ENCODE results near the gene GLIPR2. TPM values are rescaled to one million over a fixed set of nuclear protein-coding genes. Genes with fewer than 3 reads are reported as not detected.
A peak's percentile ranks its signal among the peaks of the same experiment; 100 is the strongest.

The GLIPR2 gene
- total and polyA plus RNA-seq, 2 experiments from 2014 or later: 5.1 to 5.7 TPM

DNA sequence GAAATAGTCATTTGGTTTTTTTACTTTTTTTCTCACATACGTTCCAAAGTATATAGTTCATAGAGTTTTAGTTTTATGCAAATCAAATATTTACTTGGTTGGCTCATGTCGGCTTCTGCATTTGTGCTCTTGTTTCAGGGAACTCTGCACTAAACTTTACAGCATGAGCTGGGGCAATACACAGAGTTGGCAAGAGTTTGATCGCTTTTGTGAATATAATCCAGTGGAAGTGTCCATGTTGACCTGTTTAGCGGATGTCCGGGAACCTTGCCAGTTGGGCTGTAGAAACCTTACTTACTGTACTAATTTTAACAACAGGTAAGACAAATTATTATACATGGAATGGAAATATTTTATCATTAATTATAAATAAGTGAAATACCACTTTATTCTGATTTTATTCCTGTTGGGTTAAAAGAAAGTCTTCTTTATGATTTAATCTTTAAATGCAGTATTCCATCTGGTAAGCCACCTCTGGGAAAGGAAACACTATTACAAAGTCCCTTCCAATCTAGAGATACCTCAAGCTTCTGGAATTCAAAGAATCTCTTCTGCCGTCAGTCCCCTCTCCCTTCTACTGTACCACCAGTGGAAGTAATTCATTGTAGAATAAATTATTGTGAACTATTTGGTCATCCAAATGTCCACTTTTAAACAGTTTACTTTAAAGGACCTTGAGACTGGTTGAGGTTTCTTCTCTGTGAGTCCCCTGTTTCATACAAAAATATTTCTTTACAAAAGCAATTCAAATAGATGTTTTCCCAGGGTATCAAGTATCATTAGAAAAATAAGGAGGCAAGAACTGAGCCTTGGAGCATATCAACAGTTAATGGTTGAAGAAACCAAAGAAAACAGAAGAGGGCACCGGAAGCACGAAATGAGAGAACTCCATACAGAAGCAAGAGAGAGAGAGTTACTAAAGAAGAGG is 45.2 kb upstream of the GLIPR2 start:
- ATAC-seq: peak; percentile 74
- H3K4me3 Mint-ChIP-seq: no peak overlapping the region

DNA sequence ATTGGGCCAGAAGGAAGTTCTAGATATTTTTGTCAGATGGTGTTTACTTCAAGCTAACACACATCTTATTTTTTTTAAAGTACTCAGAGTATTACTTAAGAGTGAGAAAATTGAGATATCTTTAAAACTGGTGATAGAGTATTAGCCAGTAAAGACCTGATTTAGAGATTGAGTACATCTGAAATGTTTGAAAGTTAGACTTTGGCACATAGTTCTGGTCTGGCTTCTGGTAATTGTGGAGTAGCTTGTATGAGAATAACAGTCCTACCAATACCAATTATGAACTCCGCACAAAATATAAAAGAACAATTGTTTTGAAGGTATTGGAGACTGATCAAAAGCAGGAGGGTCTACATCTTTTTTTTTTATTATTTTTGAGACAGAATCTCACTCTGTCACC is 44.5 kb upstream of the GLIPR2 start:
- H3K4me3 ChIP-seq: no peak overlapping the region
- no peak overlapping the region for H2AFZ ChIP-seq
- H3K36me3 ChIP-seq (ENCODE audit: insufficient read depth): no peaks in the 10 kb centered on the region
- Mint-ChIP-seq H3K4me1 (peaks cover 25% of the 10 kb centered on the region), H3K9me3 (peaks cover 5% of the 10 kb centered on the region; the same call in 1 of the 3 replicates), H3K27me3 (ENCODE audit: insufficient read depth, low read depth, poor library complexity) (no peaks in the 10 kb centered on the region), H3K27ac (peak overlapping the region; percentile 42; the same call in 1 of the 2 replicates), H3K36me3 (ENCODE audit: low read depth) (peaks cover 8% of the 10 kb centered on the region; the same call in 2 of the 3 replicates), H3K4me3 (no peak overlapping the region)
- peak overlapping the region; percentile 41 for H3K27ac ChIP-seq (ENCODE audit: low read depth)
- DNase-seq (ENCODE audit: low spot score) (no peak), ATAC-seq (no peak)
- H3K9me2 ChIP-seq (ENCODE audit: insufficient read depth): no peaks in the 10 kb centered on the region
- H3K79me2 ChIP-seq (replicated peaks; ENCODE audit: insufficient read depth): no peaks in the 10 kb centered on the region
- H3F3A ChIP-seq (replicated peaks; ENCODE audit: low read depth): no peaks in the 10 kb centered on the region
- H3K4me2 ChIP-seq: peak overlapping the region; percentile 22; the same call in 1 of the 2 replicates
- no peaks in the 10 kb centered on the region for H3K27me3 ChIP-seq (ENCODE audit: insufficient read depth)
- H3K4me1 ChIP-seq (ENCODE audit: insufficient read depth): peaks cover 22% of the 10 kb centered on the region
- H4K20me1 ChIP-seq (replicated peaks; ENCODE audit: insufficient read depth): no peaks in the 10 kb centered on the region
- no peak for TF ChIP-seq CREB1 (CRISPR knock-in tag; IDR thresholded peaks at IDR 0.05; ENCODE audit: low read depth)
- no peak for TF ChIP-seq POLR2AphosphoS5 (IDR thresholded peaks at IDR 0.05; ENCODE audit: low read depth)
- TF ChIP-seq, protein P1, sequence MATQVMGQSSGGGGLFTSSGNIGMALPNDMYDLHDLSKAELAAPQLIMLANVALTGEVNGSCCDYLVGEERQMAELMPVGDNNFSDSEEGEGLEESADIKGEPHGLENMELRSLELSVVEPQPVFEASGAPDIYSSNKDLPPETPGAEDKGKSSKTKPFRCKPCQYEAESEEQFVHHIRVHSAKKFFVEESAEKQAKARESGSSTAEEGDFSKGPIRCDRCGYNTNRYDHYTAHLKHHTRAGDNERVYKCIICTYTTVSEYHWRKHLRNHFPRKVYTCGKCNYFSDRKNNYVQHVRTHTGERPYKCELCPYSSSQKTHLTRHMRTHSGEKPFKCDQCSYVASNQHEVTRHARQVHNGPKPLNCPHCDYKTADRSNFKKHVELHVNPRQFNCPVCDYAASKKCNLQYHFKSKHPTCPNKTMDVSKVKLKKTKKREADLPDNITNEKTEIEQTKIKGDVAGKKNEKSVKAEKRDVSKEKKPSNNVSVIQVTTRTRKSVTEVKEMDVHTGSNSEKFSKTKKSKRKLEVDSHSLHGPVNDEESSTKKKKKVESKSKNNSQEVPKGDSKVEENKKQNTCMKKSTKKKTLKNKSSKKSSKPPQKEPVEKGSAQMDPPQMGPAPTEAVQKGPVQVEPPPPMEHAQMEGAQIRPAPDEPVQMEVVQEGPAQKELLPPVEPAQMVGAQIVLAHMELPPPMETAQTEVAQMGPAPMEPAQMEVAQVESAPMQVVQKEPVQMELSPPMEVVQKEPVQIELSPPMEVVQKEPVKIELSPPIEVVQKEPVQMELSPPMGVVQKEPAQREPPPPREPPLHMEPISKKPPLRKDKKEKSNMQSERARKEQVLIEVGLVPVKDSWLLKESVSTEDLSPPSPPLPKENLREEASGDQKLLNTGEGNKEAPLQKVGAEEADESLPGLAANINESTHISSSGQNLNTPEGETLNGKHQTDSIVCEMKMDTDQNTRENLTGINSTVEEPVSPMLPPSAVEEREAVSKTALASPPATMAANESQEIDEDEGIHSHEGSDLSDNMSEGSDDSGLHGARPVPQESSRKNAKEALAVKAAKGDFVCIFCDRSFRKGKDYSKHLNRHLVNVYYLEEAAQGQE (IDR thresholded peaks at IDR 0.05; ENCODE audit: unreplicated experiment): no peak
- TF ChIP-seq STAT1 (IDR thresholded peaks at IDR 0.05; ENCODE audit: unreplicated experiment): no peak
- no peak for TF ChIP-seq EZH2 (IDR thresholded peaks at IDR 0.05; ENCODE audit: low read depth, unreplicated experiment)
- TF ChIP-seq, protein P2, sequence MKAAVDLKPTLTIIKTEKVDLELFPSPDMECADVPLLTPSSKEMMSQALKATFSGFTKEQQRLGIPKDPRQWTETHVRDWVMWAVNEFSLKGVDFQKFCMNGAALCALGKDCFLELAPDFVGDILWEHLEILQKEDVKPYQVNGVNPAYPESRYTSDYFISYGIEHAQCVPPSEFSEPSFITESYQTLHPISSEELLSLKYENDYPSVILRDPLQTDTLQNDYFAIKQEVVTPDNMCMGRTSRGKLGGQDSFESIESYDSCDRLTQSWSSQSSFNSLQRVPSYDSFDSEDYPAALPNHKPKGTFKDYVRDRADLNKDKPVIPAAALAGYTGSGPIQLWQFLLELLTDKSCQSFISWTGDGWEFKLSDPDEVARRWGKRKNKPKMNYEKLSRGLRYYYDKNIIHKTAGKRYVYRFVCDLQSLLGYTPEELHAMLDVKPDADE (IDR thresholded peaks at IDR 0.05): no peak
- no peak for TF ChIP-seq EZH2phosphoT487 (IDR thresholded peaks at IDR 0.05; ENCODE audit: unreplicated experiment)
- TF ChIP-seq ZNF331 (CRISPR knock-in tag; IDR thresholded peaks at IDR 0.05; ENCODE audit: low read depth): no peak
- TF ChIP-seq JUNB (IDR thresholded peaks at IDR 0.05; ENCODE audit: unreplicated experiment): no peak

More for the DNA sequence above, 45.2 kb upstream of the GLIPR2 start:
- Histone ChIP-seq H3F3A (replicated peaks; ENCODE audit: low read depth) (no peaks in the 10 kb centered on the region), H3K4me3 (no peak overlapping the region), H3K27me3 (ENCODE audit: insufficient read depth) (no peaks in the 10 kb centered on the region), H3K4me1 (ENCODE audit: insufficient read depth) (peaks cover 22% of the 10 kb centered on the region), H3K36me3 (ENCODE audit: insufficient read depth) (peaks cover 6% of the 10 kb centered on the region; the same call in 1 of the 2 replicates), H4K20me1 (replicated peaks; ENCODE audit: insufficient read depth) (no peaks in the 10 kb centered on the region), H3K79me2 (replicated peaks; ENCODE audit: insufficient read depth) (no peaks in the 10 kb centered on the region), H3K27ac (ENCODE audit: low read depth) (peak overlapping the region; percentile 41), H3K9me2 (ENCODE audit: insufficient read depth) (no peaks in the 10 kb centered on the region), H2AFZ (no peak overlapping the region), H3K4me2 (peak overlapping the region; percentile 22; the same call in 1 of the 2 replicates)
- Mint-ChIP-seq H3K36me3 (ENCODE audit: low read depth) (peaks cover 15% of the 10 kb centered on the region), H3K4me1 (peaks cover 25% of the 10 kb centered on the region), H3K9me3 (peaks cover 12% of the 10 kb centered on the region; the same call in 2 of the 3 replicates), H3K27me3 (ENCODE audit: insufficient read depth, low read depth, poor library complexity) (no peaks in the 10 kb centered on the region), H3K27ac (peak overlapping the region; percentile 80)
- TF ChIP-seq, protein P3, sequence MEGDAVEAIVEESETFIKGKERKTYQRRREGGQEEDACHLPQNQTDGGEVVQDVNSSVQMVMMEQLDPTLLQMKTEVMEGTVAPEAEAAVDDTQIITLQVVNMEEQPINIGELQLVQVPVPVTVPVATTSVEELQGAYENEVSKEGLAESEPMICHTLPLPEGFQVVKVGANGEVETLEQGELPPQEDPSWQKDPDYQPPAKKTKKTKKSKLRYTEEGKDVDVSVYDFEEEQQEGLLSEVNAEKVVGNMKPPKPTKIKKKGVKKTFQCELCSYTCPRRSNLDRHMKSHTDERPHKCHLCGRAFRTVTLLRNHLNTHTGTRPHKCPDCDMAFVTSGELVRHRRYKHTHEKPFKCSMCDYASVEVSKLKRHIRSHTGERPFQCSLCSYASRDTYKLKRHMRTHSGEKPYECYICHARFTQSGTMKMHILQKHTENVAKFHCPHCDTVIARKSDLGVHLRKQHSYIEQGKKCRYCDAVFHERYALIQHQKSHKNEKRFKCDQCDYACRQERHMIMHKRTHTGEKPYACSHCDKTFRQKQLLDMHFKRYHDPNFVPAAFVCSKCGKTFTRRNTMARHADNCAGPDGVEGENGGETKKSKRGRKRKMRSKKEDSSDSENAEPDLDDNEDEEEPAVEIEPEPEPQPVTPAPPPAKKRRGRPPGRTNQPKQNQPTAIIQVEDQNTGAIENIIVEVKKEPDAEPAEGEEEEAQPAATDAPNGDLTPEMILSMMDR (conservative IDR thresholded peaks at IDR 0.05; ENCODE audit: low read depth in 2 of 2): peak in 1 of 2 experiments; percentile 32; a peak in 2 of 4 replicates
- no peak for TF ChIP-seq EZH2 (IDR thresholded peaks at IDR 0.05; ENCODE audit: low read depth, unreplicated experiment)
- DNase-seq (ENCODE audit: low spot score): peak; percentile 60

Data from GM23338 (cell line).